Measurements from ENCODE around the gene SETBP1.

The SETBP1 gene

GRCh38 chr18:44767807-44768206 lies 87.1 kb downstream of the SETBP1 start:
- TF ChIP-seq CTCF (IDR thresholded peaks at IDR 0.05; ENCODE audit: insufficient read depth, missing control alignments), result no peak
- FAIRE-seq, result no peak
- no peak for DNase-seq (ENCODE audit: insufficient read length, low spot score)

- FAIRE-seq (no peak), DNase-seq (ENCODE audit: insufficient read length, low spot score) (no peak)
Observed at GRCh38 chr18:44770641-44771040, 90.0 kb downstream of the SETBP1 start.

DNA sequence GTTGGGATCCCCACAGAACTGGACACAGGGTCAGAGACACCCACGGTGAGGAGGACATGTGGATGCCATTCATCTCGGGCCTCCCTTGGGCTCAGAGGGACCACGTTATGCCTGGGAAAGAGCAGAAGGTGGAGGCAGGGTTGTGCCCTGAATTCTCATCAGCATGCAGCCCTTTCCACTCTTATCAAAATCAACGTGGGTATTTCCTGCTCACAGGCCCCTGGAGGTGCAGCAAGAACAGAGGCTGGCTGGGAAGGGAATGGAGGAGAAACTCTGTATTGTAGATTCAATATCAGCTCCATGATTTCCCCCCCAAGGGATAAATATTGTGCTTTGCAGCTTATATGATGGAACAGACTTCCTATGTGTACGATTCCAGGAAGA lies 90.9 kb downstream of the SETBP1 start:
- no peak for FAIRE-seq
- DNase-seq (ENCODE audit: insufficient read length, low spot score), result no peak

More at GRCh38 chr18:44770641-44771040, 90.0 kb downstream of the SETBP1 start:
- no peak for TF ChIP-seq CTCF (IDR thresholded peaks at IDR 0.05; ENCODE audit: insufficient read depth, missing control alignments)

DNA sequence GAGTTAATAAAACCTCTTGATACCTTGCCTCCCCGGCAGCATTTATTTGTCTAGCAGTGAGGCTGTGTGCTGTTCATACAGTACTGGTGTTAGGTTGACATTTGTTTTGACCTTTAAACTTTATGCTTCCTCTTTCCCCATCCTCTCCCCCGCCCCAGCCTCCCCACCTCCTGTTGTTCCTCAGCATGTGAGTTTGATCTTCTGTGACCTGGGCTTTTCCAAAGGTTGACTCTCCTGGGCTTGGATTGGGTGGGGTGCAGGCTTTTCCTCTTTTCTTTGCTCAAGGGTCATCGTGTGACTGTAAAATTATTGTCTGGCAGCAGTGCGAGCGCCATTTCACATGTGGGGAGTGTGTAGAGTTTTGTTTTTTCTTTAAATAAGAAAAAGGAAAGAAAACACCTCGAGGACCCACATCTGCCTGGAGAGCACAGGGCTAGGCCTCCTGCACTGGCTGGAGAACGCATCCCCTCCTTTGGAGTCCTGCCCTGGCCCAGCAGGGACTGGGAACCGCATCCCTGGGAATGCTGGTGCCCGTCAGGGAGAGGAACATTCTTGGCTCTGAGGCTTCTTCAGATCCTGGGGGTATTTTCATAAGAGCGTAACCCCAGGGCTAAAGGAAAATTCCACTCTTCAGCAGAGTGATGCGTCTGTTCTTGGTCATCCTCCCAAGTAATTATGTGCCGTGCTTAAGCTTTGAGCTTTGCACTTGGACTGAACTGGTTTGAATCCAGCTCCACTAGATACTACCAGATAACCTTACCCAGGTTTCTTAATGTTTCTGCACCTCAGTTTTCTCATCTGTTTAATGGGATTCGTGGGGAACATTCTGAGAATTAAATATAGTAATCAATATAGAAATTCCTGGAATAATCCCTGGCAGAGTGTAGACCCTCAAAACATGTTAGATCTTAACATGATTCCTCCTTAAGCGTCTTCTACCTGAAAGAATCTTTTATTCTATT lies 91.5 kb downstream of the SETBP1 start:
- TF ChIP-seq CTCF (IDR thresholded peaks at IDR 0.05; ENCODE audit: insufficient read depth, missing control alignments), result no peak
- FAIRE-seq, result no peak
- DNase-seq (ENCODE audit: insufficient read length, low spot score), result no peak

More for the DNA sequence above, 90.9 kb downstream of the SETBP1 start:
- TF ChIP-seq CTCF (IDR thresholded peaks at IDR 0.05; ENCODE audit: insufficient read depth, missing control alignments), result no peak

- DNase-seq (ENCODE audit: insufficient read length, low spot score) (no peak), FAIRE-seq (no peak)
- no peak for TF ChIP-seq CTCF (IDR thresholded peaks at IDR 0.05; ENCODE audit: insufficient read depth, missing control alignments)
Observed at GRCh38 chr18:44773640-44774155, 93.0 kb downstream of the SETBP1 start.

DNA sequence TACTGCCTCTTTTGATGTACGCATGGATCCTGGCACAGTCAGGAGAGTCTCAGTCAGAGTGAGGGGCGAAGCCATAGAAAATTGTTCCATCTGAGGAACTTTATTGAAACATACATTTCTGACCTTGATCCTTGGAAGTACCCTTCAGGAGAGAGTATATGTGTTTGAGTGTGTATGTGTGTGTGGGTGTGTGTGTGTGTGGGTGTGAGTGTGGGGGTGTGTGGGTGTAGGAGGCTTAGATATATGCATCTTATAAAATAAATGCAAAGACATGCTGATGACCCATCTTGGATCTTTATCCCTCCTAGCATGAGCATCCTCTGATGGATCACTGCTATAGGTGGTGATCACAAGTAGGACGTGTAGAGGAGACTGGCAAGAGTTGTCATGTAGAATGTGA lies 93.5 kb downstream of the SETBP1 start:
- no peak for TF ChIP-seq CTCF (IDR thresholded peaks at IDR 0.05; ENCODE audit: insufficient read depth, missing control alignments)
- FAIRE-seq (no peak), DNase-seq (ENCODE audit: insufficient read length, low spot score) (no peak)
